HEK293 (cell line): Measurements from ENCODE around the gene FOXN3.

ENCODE experiments used
- GLI4 ChIP-seq: fragments of 450-650 bp; formaldehyde crosslinking; IDR thresholded peaks from 2 replicates; pipeline ENCODE4 v1.5.1; 2016; ENCODE audit warnings: missing biosample characterization, missing genetic modification characterization
- HOXC10 ChIP-seq: sonication (generic); formaldehyde crosslinking; IDR thresholded peaks from 2 replicates; pipeline ENCODE4 v1.8.1; 2023; ENCODE audit warnings: mild to moderate bottlenecking, missing genetic modification reagents
- KLF10 ChIP-seq: fragments of 450-650 bp; IDR thresholded peaks from 2 replicates; pipeline ENCODE4 v1.5.1; 2018; ENCODE audit warnings: missing biosample characterization, mild to moderate bottlenecking, missing genetic modification characterization
- SCRT1 ChIP-seq: fragments of 450-650 bp; formaldehyde crosslinking; IDR thresholded peaks from 2 replicates; pipeline ENCODE4 v1.5.1; 2016; ENCODE audit warnings: missing biosample characterization, missing genetic modification characterization, borderline replicate concordance
- SETDB1 ChIP-seq: IDR thresholded peaks from one replicate; pipeline ENCODE4 v1.6.1; 2017; ENCODE audit warnings: mild to moderate bottlenecking, low read length, moderate library complexity, mixed read lengths; ENCODE audit not compliant: insufficient read length
- ZBTB21 ChIP-seq: fragments of 450-650 bp; formaldehyde crosslinking; IDR thresholded peaks from 2 replicates; pipeline ENCODE4 v1.5.1; 2017; ENCODE audit warnings: missing biosample characterization, missing genetic modification characterization
- ZFP37 ChIP-seq: fragments of 450-650 bp; formaldehyde crosslinking; IDR thresholded peaks from 2 replicates; pipeline ENCODE4 v1.5.1; 2016; ENCODE audit warnings: missing biosample characterization, missing genetic modification characterization
- ZNF138 ChIP-seq: fragments of 450-650 bp; formaldehyde crosslinking; IDR thresholded peaks from 2 replicates; pipeline ENCODE4 v1.5.1; 2016; ENCODE audit warnings: missing biosample characterization, missing genetic modification characterization, borderline replicate concordance
- ZNF16 ChIP-seq: fragments of 450-650 bp; formaldehyde crosslinking; IDR thresholded peaks from 2 replicates; pipeline ENCODE4 v1.5.1; 2016; ENCODE audit warnings: low read depth, missing biosample characterization, missing genetic modification characterization
- ZNF24 ChIP-seq: fragments of 450-650 bp; formaldehyde crosslinking; IDR thresholded peaks from 2 replicates; pipeline ENCODE4 v1.5.1; 2016; ENCODE audit warnings: missing biosample characterization, missing genetic modification characterization
- ZNF311 ChIP-seq: fragments of 450-650 bp; formaldehyde crosslinking; IDR thresholded peaks from 2 replicates; pipeline ENCODE4 v1.5.1; 2017; ENCODE audit warnings: missing biosample characterization, missing genetic modification characterization, borderline replicate concordance
- ZNF354C ChIP-seq: fragments of 450-650 bp; formaldehyde crosslinking; IDR thresholded peaks from 2 replicates; pipeline ENCODE4 v1.5.1; 2016; ENCODE audit warnings: missing biosample characterization, missing genetic modification characterization, low read depth, borderline replicate concordance
- ZNF530 ChIP-seq: fragments of 450-650 bp; formaldehyde crosslinking; IDR thresholded peaks from 2 replicates; pipeline ENCODE4 v1.5.1; 2016; ENCODE audit warnings: low read depth, missing biosample characterization, missing genetic modification characterization
- ZNF558 ChIP-seq: fragments of 450-650 bp; formaldehyde crosslinking; IDR thresholded peaks from 2 replicates; pipeline ENCODE4 v1.5.1; 2016; ENCODE audit warnings: missing biosample characterization, missing genetic modification characterization
- ZNF560 ChIP-seq: fragments of 450-650 bp; formaldehyde crosslinking; IDR thresholded peaks from 2 replicates; pipeline ENCODE4 v1.5.1; 2017; ENCODE audit warnings: missing biosample characterization, missing genetic modification characterization, borderline replicate concordance
- ZNF561 ChIP-seq: fragments of 450-650 bp; IDR thresholded peaks from 2 replicates; pipeline ENCODE4 v1.5.1; 2018; ENCODE audit warnings: missing biosample characterization, missing genetic modification characterization, borderline replicate concordance
- ZNF621 ChIP-seq: fragments of 450-650 bp; formaldehyde crosslinking; IDR thresholded peaks from 2 replicates; pipeline ENCODE4 v1.5.1; 2017; ENCODE audit warnings: missing biosample characterization, missing genetic modification characterization
- ZNF707 ChIP-seq: fragments of 450-650 bp; formaldehyde crosslinking; IDR thresholded peaks from 2 replicates; pipeline ENCODE4 v1.5.1; 2016; ENCODE audit warnings: missing biosample characterization, missing genetic modification characterization
- ZNF768 ChIP-seq: fragments of 450-650 bp; formaldehyde crosslinking; IDR thresholded peaks from 2 replicates; pipeline ENCODE4 v1.5.1; 2018; ENCODE audit warnings: missing biosample characterization, mild to moderate bottlenecking, missing genetic modification characterization
- ZNF830 ChIP-seq: fragments of 450-650 bp; IDR thresholded peaks from 2 replicates; pipeline ENCODE4 v1.5.0; 2018; ENCODE audit warnings: missing biosample characterization, missing genetic modification characterization, low read depth, mild to moderate bottlenecking, moderate library complexity
- ZSCAN30 ChIP-seq: fragments of 450-650 bp; IDR thresholded peaks from 2 replicates; pipeline ENCODE4 v1.5.1; 2018; ENCODE audit warnings: missing biosample characterization, mild to moderate bottlenecking, missing genetic modification characterization, moderate library complexity
- TF ChIP-seq, protein P1 (sequence below): fragments of 450-650 bp; formaldehyde crosslinking; IDR thresholded peaks from 2 replicates; pipeline ENCODE4 v1.5.0; 2017; ENCODE audit warnings: missing biosample characterization, missing genetic modification characterization, borderline replicate concordance
- TF ChIP-seq, protein P2 (sequence below): fragments of 450-650 bp; formaldehyde crosslinking; IDR thresholded peaks from 2 replicates; pipeline ENCODE4 v1.5.1; 2017; ENCODE audit warnings: missing biosample characterization, missing genetic modification characterization
- TF ChIP-seq, protein P3 (sequence below): IDR thresholded peaks from 2 replicates; pipeline ENCODE4 v1.6.1; 2011; ENCODE audit warnings: mild to moderate bottlenecking, low read depth, low read length, borderline replicate concordance
- TF ChIP-seq, protein P4 (sequence below): fragments of 450-650 bp; formaldehyde crosslinking; IDR thresholded peaks from 2 replicates; pipeline ENCODE4 v1.5.1; 2016; ENCODE audit warnings: missing biosample characterization, missing genetic modification characterization
- TF ChIP-seq, protein P5 (sequence below): fragments of 450-650 bp; formaldehyde crosslinking; IDR thresholded peaks from 2 replicates; pipeline ENCODE4 v1.5.1; 2016; ENCODE audit warnings: missing biosample characterization, missing genetic modification characterization
- TF ChIP-seq, protein P6 (sequence below): fragments of 450-650 bp; formaldehyde crosslinking; IDR thresholded peaks from 2 replicates; pipeline ENCODE4 v1.5.1; 2017; ENCODE audit warnings: missing biosample characterization, missing genetic modification characterization
- TF ChIP-seq, protein P7 (sequence below): fragments of 450-650 bp; formaldehyde crosslinking; optimal IDR thresholded peaks from 2 replicates; pipeline ENCODE3; 2016; ENCODE audit warnings: missing biosample characterization, mild to moderate bottlenecking, missing genetic modification characterization

FOXN3 gene

DNA sequence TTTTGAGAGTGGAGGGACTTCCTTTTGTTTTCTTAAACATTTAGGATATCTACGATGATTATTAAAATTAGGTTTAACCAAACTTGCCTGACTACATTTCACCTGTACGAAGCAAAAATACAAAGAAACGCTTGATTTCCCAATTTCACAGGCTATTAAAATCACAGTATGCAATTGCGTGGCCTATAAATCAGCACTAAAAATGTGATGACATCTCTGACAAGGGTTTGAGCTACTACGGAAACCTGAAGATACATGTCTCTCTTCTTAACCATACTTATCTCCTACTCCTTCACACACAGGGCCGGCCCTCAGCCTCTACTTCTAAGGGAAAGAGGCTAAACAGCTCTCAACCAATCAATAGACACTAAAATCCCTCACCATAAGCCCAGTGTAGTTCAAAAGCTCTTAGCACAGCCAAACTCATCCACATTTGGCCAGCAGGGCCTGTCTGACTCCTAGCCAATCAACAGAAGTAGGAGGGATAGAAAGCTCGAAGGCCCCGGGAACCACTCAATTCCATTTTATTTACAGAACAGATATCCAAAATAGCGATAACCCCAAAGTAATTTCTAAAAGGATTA, 137.3 kb downstream of the FOXN3 start (continued):
- TF ChIP-seq, protein P1, sequence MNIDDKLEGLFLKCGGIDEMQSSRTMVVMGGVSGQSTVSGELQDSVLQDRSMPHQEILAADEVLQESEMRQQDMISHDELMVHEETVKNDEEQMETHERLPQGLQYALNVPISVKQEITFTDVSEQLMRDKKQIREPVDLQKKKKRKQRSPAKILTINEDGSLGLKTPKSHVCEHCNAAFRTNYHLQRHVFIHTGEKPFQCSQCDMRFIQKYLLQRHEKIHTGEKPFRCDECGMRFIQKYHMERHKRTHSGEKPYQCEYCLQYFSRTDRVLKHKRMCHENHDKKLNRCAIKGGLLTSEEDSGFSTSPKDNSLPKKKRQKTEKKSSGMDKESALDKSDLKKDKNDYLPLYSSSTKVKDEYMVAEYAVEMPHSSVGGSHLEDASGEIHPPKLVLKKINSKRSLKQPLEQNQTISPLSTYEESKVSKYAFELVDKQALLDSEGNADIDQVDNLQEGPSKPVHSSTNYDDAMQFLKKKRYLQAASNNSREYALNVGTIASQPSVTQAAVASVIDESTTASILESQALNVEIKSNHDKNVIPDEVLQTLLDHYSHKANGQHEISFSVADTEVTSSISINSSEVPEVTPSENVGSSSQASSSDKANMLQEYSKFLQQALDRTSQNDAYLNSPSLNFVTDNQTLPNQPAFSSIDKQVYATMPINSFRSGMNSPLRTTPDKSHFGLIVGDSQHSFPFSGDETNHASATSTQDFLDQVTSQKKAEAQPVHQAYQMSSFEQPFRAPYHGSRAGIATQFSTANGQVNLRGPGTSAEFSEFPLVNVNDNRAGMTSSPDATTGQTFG (tag by site-specific recombination): no peak
- TF ChIP-seq ZNF621 (no peak), ZNF558 (peak; percentile 62; the same call in 1 of the 2 replicates), ZNF138 (tag by site-specific recombination) (no peak), ZNF830 (tag by site-specific recombination) (no peak), ZNF530 (no peak), ZNF768 (tag by site-specific recombination) (no peak), ZFP37 (no peak), GLI4 (tag by site-specific recombination) (no peak), ZNF561 (tag by site-specific recombination) (no peak), HOXC10 (CRISPR knock-in tag) (no peak), ZNF24 (tag by site-specific recombination) (peak; percentile 83), ZSCAN30 (tag by site-specific recombination) (peak; percentile 61; the same call in 1 of the 2 replicates), KLF10 (tag by site-specific recombination) (peak; percentile 55; the same call in 1 of the 2 replicates), SCRT1 (tag by site-specific recombination) (no peak), ZNF311 (tag by site-specific recombination) (no peak), ZNF707 (tag by site-specific recombination) (no peak), ZNF560 (tag by site-specific recombination) (no peak), ZNF16 (no peak), ZNF354C (tag by site-specific recombination) (no peak), SETDB1 (no peak), ZBTB21 (tag by site-specific recombination) (no peak)
- TF ChIP-seq, protein P2, sequence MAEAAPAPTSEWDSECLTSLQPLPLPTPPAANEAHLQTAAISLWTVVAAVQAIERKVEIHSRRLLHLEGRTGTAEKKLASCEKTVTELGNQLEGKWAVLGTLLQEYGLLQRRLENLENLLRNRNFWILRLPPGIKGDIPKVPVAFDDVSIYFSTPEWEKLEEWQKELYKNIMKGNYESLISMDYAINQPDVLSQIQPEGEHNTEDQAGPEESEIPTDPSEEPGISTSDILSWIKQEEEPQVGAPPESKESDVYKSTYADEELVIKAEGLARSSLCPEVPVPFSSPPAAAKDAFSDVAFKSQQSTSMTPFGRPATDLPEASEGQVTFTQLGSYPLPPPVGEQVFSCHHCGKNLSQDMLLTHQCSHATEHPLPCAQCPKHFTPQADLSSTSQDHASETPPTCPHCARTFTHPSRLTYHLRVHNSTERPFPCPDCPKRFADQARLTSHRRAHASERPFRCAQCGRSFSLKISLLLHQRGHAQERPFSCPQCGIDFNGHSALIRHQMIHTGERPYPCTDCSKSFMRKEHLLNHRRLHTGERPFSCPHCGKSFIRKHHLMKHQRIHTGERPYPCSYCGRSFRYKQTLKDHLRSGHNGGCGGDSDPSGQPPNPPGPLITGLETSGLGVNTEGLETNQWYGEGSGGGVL (tag by site-specific recombination): no peak
- TF ChIP-seq, protein P3, sequence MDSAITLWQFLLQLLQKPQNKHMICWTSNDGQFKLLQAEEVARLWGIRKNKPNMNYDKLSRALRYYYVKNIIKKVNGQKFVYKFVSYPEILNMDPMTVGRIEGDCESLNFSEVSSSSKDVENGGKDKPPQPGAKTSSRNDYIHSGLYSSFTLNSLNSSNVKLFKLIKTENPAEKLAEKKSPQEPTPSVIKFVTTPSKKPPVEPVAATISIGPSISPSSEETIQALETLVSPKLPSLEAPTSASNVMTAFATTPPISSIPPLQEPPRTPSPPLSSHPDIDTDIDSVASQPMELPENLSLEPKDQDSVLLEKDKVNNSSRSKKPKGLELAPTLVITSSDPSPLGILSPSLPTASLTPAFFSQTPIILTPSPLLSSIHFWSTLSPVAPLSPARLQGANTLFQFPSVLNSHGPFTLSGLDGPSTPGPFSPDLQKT: no peak
- TF ChIP-seq, protein P4, sequence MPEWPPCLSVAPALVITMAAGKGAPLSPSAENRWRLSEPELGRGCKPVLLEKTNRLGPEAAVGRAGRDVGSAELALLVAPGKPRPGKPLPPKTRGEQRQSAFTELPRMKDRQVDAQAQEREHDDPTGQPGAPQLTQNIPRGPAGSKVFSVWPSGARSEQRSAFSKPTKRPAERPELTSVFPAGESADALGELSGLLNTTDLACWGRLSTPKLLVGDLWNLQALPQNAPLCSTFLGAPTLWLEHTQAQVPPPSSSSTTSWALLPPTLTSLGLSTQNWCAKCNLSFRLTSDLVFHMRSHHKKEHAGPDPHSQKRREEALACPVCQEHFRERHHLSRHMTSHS: peak; percentile 56; the same call in 1 of the 2 replicates
- TF ChIP-seq, protein P5, sequence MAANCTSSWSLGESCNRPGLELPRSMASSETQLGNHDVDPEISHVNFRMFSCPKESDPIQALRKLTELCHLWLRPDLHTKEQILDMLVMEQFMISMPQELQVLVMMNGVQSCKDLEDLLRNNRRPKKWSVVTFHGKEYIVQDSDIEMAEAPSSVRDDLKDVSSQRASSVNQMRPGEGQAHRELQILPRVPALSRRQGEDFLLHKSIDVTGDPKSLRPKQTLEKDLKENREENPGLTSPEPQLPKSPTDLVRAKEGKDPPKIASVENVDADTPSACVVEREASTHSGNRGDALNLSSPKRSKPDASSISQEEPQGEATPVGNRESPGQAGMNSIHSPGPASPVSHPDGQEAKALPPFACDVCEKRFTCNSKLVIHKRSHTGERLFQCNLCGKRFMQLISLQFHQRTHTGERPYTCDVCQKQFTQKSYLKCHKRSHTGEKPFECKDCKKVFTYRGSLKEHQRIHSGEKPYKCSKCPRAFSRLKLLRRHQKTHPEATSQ (tag by site-specific recombination): no peak
- TF ChIP-seq, protein P6, sequence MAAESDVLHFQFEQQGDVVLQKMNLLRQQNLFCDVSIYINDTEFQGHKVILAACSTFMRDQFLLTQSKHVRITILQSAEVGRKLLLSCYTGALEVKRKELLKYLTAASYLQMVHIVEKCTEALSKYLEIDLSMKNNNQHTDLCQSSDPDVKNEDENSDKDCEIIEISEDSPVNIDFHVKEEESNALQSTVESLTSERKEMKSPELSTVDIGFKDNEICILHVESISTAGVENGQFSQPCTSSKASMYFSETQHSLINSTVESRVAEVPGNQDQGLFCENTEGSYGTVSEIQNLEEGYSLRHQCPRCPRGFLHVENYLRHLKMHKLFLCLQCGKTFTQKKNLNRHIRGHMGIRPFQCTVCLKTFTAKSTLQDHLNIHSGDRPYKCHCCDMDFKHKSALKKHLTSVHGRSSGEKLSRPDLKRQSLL (tag by site-specific recombination): no peak
- TF ChIP-seq, protein P7, sequence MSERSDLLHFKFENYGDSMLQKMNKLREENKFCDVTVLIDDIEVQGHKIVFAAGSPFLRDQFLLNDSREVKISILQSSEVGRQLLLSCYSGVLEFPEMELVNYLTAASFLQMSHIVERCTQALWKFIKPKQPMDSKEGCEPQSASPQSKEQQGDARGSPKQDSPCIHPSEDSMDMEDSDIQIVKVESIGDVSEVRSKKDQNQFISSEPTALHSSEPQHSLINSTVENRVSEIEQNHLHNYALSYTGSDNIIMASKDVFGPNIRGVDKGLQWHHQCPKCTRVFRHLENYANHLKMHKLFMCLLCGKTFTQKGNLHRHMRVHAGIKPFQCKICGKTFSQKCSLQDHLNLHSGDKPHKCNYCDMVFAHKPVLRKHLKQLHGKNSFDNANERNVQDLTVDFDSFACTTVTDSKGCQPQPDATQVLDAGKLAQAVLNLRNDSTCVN (tag by site-specific recombination): no peak
